Measurements from ENCODE around the gene MKNK2.
"Not testable (repeated sequence)": the region's sequence is repeated elsewhere in the genome, so short reads cannot be mapped to it uniquely, and the experiment has no call there.

The MKNK2 gene

DNA sequence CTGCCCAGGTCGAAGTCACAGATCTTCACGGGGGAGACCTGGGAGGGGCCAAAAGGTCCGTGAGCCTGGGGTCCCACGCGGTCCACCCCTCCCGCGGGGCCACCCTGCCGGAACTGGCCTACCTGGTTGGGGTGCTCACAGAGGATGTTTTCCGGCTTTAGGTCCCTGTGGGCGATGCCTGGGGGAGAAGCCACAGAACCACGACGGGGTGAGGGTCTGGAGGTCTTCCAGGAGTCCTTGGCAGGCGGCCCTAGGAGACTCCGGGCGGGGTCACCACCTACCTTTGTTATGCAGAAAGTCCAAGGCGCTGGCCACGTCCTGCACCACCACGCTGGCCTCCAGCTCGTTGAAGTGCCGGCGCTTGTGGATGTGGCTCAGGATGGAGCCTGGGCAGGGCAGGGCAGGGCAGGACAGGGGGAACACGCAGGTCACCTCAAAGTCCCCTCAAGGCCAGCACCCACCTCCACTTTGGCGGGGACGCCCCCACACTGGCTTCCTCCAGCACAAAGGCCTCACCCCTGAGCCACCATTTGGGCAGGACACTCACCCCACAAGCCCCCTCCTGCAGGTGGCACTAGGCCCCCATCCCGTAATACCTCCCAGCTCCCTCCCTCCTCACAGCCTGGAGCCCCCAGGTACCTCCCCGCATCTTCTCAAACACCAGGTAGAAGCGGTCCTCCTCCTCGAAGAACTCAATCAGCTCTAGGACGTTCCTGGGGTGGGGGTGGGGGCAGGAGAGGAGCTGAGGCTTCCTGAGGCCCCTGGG is 8.4 kb downstream of the MKNK2 start:
- DNase-seq, result no peak

DNA sequence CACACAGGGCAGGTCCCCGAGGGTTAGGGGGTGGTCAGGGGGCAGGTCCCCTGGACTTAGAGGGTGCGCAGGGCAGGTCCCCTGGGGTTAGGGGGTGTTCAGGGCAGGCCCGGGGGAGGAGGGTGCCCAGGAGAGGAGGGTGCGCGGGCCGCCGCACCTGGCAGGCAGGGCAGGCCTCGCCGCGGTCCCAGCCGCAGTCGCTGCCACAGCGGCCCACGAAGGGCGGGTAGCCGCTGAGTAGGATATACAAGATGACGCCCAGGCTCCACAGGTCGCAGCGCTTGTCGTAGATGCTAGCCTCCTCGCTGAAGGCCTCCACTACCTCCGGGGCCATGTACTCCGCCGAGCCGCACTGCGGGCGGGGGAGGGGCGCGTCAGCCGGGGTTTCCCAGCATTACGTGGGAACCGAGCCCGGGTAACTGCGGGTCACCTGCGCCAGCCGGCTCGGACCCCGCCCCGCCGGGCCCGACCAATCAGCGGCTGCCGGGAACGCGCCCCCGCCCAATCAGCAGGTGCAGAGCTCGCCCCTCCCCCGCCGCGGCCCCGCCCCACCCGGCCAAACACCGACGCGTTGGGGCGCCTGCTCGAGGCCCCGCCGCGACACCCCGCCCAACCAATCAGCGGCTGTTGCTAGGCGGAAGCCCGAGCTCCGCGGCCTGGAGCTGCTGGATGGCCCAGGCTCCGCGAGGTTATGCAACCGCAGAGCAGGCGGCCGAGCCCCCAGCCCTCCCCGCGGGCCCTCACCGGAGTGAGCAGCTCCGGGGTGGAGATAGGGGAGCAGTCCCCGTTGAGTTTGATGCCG is 9.2 kb downstream of the MKNK2 start:
- peak; percentile 68 to 88 for DNase-seq

DNA sequence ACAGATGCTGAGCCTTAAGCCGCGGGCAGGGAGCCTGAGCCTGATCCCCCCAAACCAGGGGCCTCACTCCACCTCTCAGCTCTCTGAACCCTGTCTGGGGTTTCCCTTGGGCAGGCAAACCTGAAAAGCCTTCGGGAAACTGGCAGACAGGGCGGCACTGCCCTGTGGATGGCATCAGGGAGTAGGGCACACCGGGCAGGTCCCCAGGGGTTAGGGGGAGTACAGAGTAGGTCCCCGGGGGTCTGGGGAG is 9.7 kb downstream of the MKNK2 start:
- DNase-seq, result no peak

DNA sequence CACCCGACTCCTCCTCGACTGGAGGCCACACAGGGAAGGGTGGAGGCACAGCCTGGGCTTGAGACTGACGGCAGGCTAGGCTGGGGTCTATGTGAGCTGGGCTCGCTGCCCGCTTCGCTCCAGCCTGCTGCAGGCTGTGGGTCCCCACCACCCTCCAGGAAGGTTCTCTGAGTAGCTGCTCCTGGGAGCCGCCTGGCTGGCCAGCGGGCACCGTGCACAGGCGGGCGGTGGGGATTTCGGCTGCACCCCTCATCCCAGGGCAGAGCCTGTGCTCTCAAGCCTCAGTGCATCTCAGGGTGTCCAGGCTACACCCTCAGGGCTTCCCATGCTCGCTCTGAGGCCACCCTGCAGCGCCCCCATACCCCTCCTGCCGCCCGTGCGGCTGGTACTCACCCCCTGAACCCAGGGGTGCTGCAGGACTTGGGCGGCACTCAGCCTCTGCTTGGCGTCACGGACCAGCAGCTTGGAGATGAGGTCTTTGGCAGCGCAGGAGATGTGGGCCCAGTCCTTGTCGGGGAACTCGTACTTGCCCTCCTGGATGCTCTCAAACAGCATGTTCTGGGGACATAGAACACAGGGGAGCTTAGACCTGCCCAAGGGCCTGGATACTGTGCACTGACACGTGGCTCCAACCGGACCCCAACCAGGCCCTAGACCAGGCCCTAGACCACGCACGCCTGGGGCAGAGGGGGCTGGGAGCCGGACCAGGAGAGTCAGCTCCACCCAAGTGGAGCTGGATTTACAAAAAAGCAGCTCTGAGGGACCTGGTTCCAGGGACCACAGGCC is 10.2 kb downstream of the MKNK2 start:
- no peak for DNase-seq

DNA sequence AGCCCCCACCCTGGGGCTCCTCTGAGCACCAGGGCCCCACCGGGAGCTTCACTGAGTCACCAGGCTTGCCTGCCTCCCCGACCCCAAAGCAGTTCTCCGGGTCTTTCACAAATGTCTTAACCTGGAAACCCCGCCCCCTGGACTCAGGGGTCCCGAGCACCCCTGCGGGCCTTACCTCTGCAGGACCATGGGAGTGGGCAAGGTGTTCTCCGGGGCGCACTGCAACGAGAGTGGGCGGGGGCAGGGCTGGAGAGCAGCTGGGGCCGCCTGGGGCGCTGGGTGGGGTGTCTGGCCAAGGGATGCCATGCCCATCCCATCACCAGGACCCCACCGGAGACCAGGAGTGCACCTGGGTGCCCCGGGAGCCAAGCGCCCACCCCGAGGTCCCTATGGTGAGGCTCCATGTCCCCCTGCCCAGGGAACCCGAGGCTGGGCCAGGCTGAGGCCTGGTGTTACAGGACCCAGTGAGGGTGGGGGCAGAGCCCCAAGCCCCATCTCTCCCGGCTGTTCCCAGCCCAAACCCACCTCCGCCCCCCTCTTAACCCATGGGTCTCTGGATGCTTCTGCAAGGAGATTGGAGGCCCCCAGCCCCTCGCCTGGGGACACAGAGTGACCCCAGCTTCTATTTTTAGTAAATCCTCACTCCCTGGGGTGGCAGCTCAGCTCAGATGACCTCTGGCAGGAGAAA is 10.9 kb downstream of the MKNK2 start:
- no peak for DNase-seq

DNA sequence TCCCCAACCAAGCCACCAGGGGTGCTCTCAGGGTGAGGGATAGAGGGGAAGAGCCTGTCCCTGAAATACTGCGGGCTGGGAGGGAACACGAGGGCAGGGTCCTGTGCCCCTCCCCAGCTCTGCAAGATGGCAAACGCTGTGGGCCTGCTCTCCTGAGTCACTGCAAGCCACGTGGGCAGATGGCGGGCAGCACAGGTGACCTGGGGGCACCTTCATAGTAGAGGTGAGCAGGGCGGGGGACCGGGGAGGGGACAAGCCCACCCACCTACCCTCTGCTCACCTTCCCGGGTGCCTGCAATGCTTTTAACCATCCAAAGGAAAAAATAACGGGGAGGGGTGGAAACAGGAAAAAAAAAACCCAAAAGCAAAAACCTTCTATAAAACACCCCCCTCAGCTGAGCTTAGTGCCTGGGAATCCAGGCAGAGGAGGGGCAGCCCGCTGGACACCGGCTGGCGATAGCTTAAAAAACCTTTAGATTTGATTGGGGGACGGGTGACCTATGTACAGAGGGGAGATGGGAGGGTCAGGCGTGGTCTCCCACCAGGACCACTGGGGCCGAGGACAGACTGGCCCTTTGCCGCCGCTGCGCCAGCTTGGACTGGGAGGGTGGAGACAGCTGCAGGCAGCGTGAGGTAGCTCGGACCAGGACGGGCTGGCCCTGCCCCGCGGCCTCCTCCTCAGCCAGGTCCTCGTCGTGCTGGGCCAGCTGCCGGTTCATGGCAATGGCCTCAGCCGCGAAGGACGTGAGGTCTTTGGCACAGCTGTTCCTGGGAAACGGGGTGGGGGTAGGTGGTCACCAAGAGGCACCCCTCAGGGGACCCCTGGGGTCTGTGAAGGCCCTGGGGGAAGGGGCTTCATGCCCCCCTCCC is 11.7 kb downstream of the MKNK2 start:
- DNase-seq, result no peak

DNA sequence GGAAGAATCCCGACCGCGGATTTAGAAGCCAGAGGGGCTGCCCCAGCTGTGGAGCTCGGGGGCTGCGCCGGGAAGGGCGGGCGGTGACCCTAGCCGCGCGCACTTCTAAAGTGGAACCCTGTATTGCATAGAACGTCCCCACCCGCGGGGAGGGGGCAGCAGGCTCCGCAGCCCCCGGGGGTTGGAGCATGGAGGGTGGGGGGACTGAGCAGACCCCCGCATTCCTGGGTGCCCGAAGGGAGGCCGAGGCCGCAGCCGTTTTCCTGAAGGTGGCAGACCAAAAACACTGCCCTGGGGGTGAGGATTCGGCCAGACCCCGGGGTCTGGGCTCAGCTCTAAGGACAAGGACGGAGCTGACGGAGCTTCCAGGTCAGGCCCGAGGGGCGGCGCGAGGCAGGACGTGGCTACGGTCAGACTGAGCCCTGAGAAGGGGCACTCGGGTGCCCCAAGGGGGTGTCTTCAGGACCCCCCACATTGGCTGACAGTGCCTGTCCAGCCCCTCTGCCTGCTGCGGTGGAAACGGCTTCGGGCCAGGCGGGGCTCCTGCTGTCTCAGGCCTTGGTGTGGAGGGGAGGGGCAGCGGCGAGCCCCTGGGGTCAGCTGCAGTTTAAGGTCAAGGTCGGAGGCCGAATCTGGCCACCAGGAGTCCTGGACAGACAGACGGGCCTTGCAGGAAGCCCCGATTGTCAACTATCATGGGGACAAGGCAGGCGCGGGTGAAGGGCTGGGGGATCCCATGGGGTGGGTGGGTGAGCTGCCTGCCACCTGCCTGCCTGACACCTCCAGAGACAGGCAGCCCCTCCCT is 12.6 kb downstream of the MKNK2 start:
- DNase-seq, result no peak

DNA sequence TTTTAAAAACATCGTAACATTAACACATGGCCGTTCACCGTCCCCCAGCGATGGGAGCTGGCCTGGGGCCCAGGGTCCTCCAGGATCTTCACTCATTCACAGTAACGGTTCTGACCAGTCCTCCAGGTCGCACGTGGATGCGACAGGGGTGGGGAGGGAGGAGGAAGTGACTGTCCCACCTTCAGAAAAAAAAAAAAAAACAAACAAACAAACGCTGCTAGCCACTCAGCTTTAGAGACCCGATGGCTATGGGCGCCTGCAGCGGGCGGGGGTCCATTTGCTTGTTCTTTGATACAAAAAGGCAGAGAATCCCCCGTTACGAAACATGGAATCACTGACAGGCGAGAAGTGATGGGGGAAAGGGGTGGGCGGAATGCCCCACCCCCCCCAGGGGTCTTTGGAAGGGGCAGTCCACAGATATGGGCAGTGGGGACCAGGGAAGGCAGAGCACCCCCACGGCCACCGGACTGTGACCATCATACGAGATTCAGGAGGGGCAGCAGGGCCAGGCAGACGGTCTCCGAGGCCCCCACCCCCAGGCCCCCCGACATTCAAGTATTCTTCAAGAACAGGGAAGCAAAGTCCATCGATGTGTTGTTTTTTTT is 13.3 kb downstream of the MKNK2 start:
- no peak for DNase-seq

DNA sequence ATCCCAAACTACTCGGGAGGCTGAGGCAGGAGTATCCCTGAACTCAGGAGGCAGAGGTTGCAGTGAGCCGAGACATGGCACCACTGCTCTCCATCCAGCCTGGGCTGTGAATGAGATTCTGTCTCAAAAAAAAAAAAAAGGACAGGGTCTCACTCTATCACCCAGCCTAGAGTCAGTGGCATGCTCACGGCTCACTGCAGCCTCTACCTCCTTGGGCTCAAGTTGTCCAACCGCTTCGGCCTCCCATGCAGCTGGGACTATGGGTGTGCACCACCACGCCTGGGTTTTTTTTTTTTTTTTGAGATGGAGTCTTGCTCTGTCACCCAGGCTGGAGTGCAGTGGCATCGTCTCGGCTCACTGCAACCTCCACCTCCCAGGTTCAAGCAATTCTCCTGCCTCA is 14.6 kb downstream of the MKNK2 start:
- no peak for DNase-seq

DNA sequence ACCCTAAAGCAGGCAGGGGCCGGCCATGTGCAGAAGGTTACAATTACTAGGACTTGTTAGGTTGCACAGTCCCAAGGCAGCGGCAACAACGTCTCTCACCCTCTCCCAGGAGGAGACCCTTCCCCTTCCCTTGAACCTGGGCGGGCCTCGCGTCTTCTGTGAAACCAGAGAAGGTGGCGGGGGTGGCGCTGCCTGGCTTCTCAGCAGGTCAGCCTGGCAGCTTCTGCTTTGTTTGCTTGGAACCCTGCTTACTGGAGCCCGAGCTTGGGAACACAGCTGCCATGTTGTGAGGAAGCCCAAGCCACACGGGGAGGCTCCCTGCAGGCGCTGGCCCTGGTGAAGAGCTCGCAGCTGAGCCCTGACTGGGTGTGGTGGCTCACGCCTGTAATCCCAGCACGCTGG is 15.5 kb downstream of the MKNK2 start:
- DNase-seq, result no peak

DNA sequence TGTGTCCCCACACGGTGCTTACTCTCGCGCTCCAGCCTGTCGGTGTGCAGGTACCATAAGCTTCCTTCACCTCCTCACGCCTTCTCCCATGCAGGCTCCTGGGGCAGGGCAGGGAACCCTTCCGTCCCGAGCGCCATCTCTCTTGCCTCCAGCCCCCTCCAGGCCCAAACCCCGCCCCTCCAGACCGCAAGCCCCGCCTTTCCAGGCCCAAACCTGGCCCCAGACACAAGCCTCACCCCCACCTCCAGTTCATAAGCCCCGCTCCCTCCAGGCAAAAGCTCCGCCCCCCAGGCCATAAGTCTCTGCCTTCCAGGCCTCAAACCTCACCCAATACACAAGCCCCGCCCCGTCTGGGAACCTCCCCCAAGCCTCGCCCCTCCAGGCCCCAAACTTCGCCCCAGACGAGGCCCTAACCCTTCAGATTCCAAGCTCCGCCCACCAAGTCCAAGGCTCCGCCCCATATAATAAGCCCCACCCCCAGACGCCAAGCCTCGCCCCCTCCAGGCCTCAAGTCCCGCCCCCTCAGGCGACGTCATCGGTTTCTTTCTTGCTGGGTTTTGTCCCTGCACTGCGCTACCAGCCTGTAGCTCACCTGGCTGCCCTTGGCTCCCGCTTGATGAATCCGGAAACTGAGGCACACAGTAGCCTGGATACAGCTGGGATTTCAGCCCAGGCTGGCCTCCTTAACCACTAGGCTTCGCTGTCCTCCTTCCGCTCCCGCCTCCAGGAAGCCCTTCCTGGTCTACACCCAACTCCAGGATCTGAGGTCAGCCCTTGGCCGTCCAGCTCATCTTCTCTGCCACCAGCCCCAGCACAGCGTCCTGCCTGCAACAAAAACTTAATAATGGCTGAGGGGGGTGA is 16.1 kb downstream of the MKNK2 start:
- peak in 1 of 2 experiments; percentile 5 for DNase-seq

DNA sequence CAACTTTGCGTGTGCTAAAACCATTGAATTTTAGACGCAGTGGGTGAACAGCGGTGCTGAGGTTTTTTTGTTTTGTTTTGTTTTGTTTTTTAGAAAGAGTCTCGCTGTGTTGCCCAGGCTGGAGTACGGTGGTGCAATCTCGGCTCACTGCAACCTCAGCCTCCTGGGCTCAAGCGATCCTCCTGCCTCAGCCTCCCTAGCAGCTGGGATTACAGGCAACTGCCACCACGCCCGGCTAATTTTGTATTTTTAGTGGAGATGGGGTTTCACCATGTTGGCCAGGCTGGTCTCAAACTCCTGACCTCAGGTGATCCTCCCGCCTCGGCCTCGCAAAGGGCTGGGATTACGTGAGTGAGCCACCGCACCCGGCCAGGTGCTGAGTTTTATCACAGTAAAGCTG is 16.8 kb downstream of the MKNK2 start:
- DNase-seq, result not testable (repeated sequence)

DNA sequence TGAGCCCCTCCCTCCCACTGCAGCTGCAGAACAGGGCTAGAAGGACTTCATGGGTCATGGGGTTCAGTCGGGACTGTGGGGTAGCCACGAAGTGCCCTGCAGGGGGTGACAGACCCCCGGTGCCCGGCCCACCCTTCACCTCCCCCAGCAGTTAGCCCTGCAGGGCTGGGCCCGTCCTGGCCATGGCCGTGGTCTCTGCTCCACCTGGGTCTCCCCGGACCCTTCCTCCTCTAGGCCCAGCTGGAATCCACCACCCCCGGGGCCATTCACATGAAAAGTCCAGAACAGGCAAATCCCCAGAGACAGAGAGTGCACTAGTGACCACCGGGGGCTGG is 17.3 kb downstream of the MKNK2 start:
- DNase-seq, result no peak

DNA sequence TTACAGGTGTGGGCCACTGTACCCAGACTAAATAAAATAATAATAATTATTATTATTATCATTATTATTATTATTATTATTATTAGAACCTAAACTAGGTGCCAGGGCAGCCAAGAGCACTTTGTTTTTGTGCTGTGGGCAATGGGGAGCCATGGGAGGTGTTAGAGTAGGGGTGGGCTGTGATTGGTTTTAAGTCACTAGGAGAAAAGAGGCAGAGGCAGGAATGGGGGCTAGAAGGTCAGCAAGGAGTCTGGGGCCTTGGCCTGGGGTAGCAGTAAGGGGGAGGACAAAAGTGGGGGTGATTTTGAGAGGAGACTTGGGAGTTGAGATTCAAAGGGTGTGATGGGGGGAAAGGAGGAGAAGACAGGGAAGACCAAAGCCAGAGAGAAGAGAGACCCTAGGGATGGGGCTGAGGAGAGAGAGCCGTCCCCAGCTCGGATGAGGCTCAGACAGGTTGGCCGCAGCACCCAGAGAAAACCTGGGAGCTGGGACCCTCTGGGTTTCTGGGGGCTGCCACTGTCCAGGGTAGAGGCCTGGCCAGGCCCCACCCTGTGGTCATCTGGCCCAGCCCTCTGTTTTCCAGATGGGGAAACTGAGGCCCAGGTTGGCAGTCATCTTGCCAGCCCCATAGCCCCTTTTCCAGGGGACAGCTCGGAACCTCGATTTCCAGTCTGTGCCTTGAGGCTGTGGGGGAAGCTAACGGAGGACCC is 17.8 kb downstream of the MKNK2 start:
- DNase-seq, result no peak

DNA sequence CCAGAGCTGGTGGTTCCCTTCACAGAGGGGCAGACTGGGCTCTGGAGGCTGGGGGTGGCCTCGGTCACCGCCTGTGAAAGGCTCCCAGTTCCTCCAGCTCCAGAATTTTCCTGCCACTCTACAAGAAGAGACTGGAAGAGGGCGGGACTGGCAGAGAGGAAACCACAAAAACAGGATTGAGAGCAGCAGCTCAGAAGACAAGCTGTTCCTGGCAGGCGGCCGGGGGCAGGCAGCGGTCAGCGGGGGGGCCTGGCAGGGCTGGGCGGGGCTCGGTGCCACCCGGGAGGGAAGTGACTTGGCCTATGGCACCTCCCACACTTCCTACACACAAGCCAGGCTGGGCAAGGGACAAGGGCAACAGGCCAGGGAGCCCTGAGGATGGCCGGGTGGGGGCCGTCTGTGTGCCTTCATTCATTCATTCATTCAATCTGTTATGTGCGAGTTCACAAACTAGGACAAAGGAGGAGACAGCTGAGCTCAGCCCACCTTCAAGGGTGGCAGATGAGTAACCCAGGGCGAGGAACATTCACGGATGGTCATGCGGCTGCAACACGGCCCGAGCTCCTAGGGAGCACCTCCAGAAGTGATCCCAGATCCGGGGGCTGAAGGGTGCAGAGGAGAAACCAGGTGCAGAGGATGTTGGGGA is 18.6 kb downstream of the MKNK2 start:
- peak; percentile 86 to 90 for DNase-seq

DNA sequence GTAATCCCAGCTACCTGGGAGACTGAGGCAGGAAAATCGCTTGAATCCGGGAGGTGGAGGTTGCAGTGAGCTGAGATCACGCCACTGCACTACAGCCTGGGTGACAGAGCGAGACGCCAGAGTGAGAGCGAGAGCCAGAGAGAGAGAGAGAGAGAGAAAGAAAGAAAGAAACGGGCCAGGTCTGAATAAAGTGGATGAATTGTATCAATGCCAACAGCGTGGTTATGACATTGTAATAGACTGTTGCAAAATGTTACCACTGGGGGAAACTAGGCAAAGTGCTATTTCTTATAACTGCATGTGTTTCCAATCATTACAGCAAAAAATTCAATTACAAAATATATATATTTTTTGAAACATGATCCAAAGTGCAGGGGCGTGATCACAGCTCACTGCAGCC is 23.7 kb downstream of the MKNK2 start:
- DNase-seq, result peak; percentile 20 to 47

DNA sequence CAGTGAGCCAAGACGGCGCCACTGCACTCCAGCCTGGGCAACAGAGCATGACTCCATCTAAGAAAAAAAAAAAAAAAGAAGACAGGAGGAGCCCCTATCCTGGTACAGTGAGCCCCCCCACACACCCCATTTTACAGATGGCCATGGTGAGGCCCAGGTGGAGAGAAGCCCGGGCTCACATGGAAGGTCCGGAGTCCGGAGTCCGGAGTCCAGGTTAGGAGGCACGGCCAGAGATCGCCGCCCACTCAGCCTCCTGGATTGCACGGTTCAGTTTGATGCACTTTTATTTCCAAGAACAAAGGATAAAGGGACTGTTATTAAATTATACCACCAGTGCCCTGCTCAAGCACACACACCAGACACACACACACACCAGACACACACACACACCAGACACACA is 24.3 kb downstream of the MKNK2 start:
- DNase-seq, result no peak

DNA sequence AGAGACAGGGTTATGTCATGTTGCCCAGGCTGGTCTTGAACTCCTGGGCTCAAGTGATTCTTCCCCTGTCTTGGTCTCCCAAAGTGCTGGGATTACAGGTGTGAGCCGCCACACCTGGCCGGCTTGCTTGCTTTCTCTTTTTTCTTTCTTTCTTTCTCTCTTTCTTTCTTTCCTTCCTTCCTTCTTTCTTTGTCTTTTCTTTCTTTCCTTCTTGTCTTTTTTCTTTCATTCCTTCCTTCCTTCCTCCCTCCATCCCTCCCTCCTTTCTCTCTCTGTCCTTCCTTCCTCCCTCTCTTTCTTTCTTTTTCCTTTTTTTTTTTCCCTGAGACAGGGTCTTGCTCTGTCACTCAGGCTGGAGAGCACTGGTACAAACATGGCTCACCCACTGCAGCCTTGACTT is 28.8 kb downstream of the MKNK2 start:
- DNase-seq, result no peak

Data from Kasumi-1 (cell line).